MM.1S (cell line): ENCODE results near the gene GABRR1.

Experiments used
- DNase-seq: peaks from one replicate; pipeline ENCODE4 v3.0.0-alpha.2; 2015
- H2AFZ ChIP-seq: fragments of 300-600 bp; sonication (generic); 2 replicates; pipeline ENCODE4 v1.6.0; 2016; ENCODE audit warnings: antibody characterized with exemption, low read length
- H3F3A ChIP-seq: fragments of 300-600 bp; sonication (generic); 2 replicates; pipeline ENCODE4 v1.6.1; 2016; ENCODE audit warnings: mild to moderate bottlenecking, antibody characterized with exemption, low read length, moderate library complexity, mixed read lengths; ENCODE audit not compliant: insufficient read depth
- H3K27ac ChIP-seq: fragments of 300-600 bp; sonication (generic); 2 replicates; pipeline ENCODE4 v1.5.1; 2016; ENCODE audit warnings: mild to moderate bottlenecking, low read length
- H3K27me3 ChIP-seq: fragments of 300-600 bp; sonication (generic); replicated peaks from 2 replicates; pipeline ENCODE4 v1.6.0; 2016; ENCODE audit warnings: low read length; ENCODE audit not compliant: insufficient read depth
- H3K36me3 ChIP-seq: fragments of 300-600 bp; sonication (generic); replicated peaks from 2 replicates; pipeline ENCODE4 v1.6.1; 2016; ENCODE audit warnings: mild to moderate bottlenecking, low read length, mixed read lengths; ENCODE audit not compliant: insufficient read depth
- H3K4me1 ChIP-seq: fragments of 300-600 bp; sonication (generic); 2 replicates; pipeline ENCODE4 v1.6.1; 2016; ENCODE audit warnings: low read length, mixed read lengths
- H3K4me2 ChIP-seq: fragments of 300-600 bp; sonication (generic); 2 replicates; pipeline ENCODE4 v1.6.0; 2016; ENCODE audit warnings: low read depth, low read length
- H3K4me3 ChIP-seq: fragments of 300-600 bp; sonication (generic); 2 replicates; pipeline ENCODE4 v1.5.1; 2016; ENCODE audit warnings: low read length, mixed read lengths
- H3K79me2 ChIP-seq: fragments of 300-600 bp; sonication (generic); 2 replicates; pipeline ENCODE4 v1.6.1; 2016; ENCODE audit warnings: mixed run types, low read length, mixed read lengths
- H3K9ac ChIP-seq: fragments of 300-600 bp; sonication (generic); 2 replicates; pipeline ENCODE4 v1.6.1; 2016; ENCODE audit warnings: low read length, mixed read lengths
- H3K9me2 ChIP-seq: fragments of 300-600 bp; sonication (generic); replicated peaks from 2 replicates; pipeline ENCODE4 v1.6.1; 2016; ENCODE audit warnings: mild to moderate bottlenecking, low read length, mixed read lengths; ENCODE audit not compliant: insufficient read depth
- H3K9me3 ChIP-seq: fragments of 300-600 bp; sonication (generic); replicated peaks from 2 replicates; pipeline ENCODE4 v1.6.1; 2016; ENCODE audit warnings: mild to moderate bottlenecking, low read length, mixed read lengths; ENCODE audit not compliant: insufficient read depth
- H4K20me1 ChIP-seq: fragments of 300-600 bp; sonication (generic); 2 replicates; pipeline ENCODE4 v1.6.1; 2016; ENCODE audit warnings: mild to moderate bottlenecking, low read length, moderate library complexity, mixed read lengths; ENCODE audit not compliant: insufficient read depth
- CTCF ChIP-seq: fragments of 300-600 bp; sonication (generic); IDR thresholded peaks from 2 replicates; pipeline ENCODE4 v1.5.1; 2016; ENCODE audit warnings: antibody characterized with exemption, low read length, mixed read lengths
- EZH2 ChIP-seq: fragments of 300-600 bp; sonication (generic); optimal IDR thresholded peaks from 2 replicates; pipeline ENCODE3; 2017; ENCODE audit warnings: low read depth, mild to moderate bottlenecking, antibody characterized with exemption, low read length, mixed read lengths
- EZH2phosphoT487 ChIP-seq: fragments of 300-600 bp; sonication (generic); IDR thresholded peaks from 2 replicates; pipeline ENCODE4 v1.6.1; 2018; ENCODE audit warnings: antibody characterized with exemption, low read length

Gene GABRR1

DNA sequence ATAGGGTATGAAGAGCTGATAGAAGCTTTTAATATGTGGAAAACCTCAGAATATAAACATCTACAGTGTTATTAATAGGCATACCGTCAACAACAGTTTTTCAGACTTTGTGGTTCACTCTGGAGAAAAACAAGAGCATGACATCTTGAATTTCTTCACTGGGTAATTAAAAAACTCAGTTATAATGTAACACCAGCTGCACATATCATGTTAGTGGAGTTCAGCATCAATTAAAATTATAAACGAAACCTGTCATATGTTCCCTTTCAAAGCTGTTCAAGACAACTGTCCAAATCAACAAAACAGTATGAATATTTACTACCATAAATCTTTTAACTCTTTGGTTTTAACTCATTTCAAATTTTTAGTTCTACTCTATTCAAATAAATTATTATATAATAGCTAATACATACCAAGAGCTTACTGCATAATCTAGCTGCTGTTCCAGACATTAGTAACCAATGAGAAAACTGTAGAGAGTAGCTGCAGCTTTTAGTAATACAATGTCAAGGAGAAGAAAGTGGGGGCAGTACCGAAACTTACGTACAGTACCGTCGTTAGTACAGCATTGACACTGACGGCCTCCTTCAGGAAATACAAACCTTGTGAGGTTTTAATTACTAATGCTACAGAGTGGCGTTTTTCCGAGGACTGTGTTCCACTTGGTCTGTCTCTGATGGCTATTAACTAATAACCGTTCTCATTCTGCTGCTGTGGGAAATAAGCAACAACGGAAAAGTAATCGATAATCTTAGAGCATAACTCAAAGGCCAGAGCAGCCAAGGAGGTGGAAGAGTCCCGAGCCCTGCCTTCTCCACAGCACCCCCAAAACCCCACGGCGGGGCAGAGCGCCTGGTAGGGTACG, 71.8 kb downstream of the GABRR1 start:
- H3K27me3 ChIP-seq: no peaks in the 10 kb centered on the region
- H4K20me1 ChIP-seq: no peaks in the 10 kb centered on the region
- peaks cover 19% of the 10 kb centered on the region; the same call in 1 of the 2 replicates for H3F3A ChIP-seq
- H3K9ac ChIP-seq: peak overlapping the region; percentile 98
- H2AFZ ChIP-seq: peak overlapping the region; percentile 77
- peak overlapping the region; percentile 93 for H3K4me2 ChIP-seq
- peak overlapping the region; percentile 81 for H3K4me3 ChIP-seq
- peak; percentile 78 for DNase-seq
- peak overlapping the region; percentile 95 for H3K27ac ChIP-seq
- peaks cover 18% of the 10 kb centered on the region for H3K4me1 ChIP-seq
- no peak for TF ChIP-seq EZH2phosphoT487
- no peak for TF ChIP-seq EZH2
- TF ChIP-seq CTCF: no peak
- H3K9me3 ChIP-seq: no peaks in the 10 kb centered on the region
- peaks cover 50% of the 10 kb centered on the region for H3K79me2 ChIP-seq
- H3K9me2 ChIP-seq: no peaks in the 10 kb centered on the region
- H3K36me3 ChIP-seq: no peaks in the 10 kb centered on the region

- H3K36me3 ChIP-seq: no peaks in the 10 kb centered on the region
- no peak overlapping the region; the same call in 1 of the 2 replicates for H3K27ac ChIP-seq
- H3K9me3 ChIP-seq: no peaks in the 10 kb centered on the region
- H2AFZ ChIP-seq: peak overlapping the region; percentile 4; the same call in 1 of the 2 replicates
- H3K9me2 ChIP-seq: no peaks in the 10 kb centered on the region
- peak overlapping the region; percentile 81 for H3K4me3 ChIP-seq
- TF ChIP-seq EZH2 (no peak), EZH2phosphoT487 (no peak), CTCF (no peak)
- peaks cover 19% of the 10 kb centered on the region; the same call in 1 of the 2 replicates for H3F3A ChIP-seq
- peaks cover 42% of the 10 kb centered on the region for H3K79me2 ChIP-seq
- DNase-seq: no peak
- H3K4me1 ChIP-seq: peaks cover 18% of the 10 kb centered on the region
- peak overlapping the region; percentile 93 for H3K4me2 ChIP-seq
- H3K27me3 ChIP-seq: no peaks in the 10 kb centered on the region
- no peaks in the 10 kb centered on the region for H4K20me1 ChIP-seq
- peak overlapping the region; percentile 98; the same call in 1 of the 2 replicates for H3K9ac ChIP-seq
Measured at GRCh38 chr6:89144354-89144906, 72.7 kb downstream of the GABRR1 start.

GRCh38 chr6:89140347-89141156, 76.6 kb downstream of the GABRR1 start:
- H3K27ac ChIP-seq: no peak overlapping the region
- H3F3A ChIP-seq: peaks cover 13% of the 10 kb centered on the region; the same call in 1 of the 2 replicates
- no peaks in the 10 kb centered on the region for H3K9me3 ChIP-seq
- H3K79me2 ChIP-seq: 0 out of 2 replicates have a peak, but pooled peaks cover 6% of the 10 kb centered on the region
- H3K9me2 ChIP-seq: no peaks in the 10 kb centered on the region
- no peaks in the 10 kb centered on the region for H3K36me3 ChIP-seq
- no peaks in the 10 kb centered on the region for H3K27me3 ChIP-seq
- H3K4me3 ChIP-seq: no peak overlapping the region
- H3K4me1 ChIP-seq: peaks cover 10% of the 10 kb centered on the region
- no peak for TF ChIP-seq CTCF
- no peak for TF ChIP-seq EZH2
- no peak for TF ChIP-seq EZH2phosphoT487
- H2AFZ ChIP-seq: no peak overlapping the region
- no peak overlapping the region for H3K4me2 ChIP-seq
- no peak for DNase-seq
- H4K20me1 ChIP-seq: no peaks in the 10 kb centered on the region
- H3K9ac ChIP-seq: no peak overlapping the region
